ENCODE results near the gene AZGP1. TPM values are rescaled to one million over a fixed set of nuclear protein-coding genes. Genes with fewer than 3 reads are reported as not detected.
"Not testable (repeated sequence)": the region's sequence is repeated elsewhere in the genome, so short reads cannot be mapped to it uniquely, and the experiment has no call there.

Gene AZGP1
- total and polyA plus RNA-seq, 2 experiments from 2014 or later, result 52.6 to 73.6 TPM

GRCh38 chr7:99955247-99955646 lies 20.6 kb downstream of the AZGP1 start:
- Histone ChIP-seq H3K4me2 (no peak overlapping the region), H3K36me3 (replicated peaks; ENCODE audit: insufficient read depth, low read depth) (no peaks in the 10 kb centered on the region), H3K79me2 (no peaks in the 10 kb centered on the region), H3K27ac (no peak overlapping the region), H4K20me1 (ENCODE audit: insufficient read depth, poor library complexity, severe bottlenecking) (no peaks in the 10 kb centered on the region), H3K4me3 (no peak overlapping the region), H3K9me2 (replicated peaks; ENCODE audit: insufficient read depth) (no peaks in the 10 kb centered on the region), H3K27me3 (peaks cover 5% of the 10 kb centered on the region), H2AFZ (no peak overlapping the region), H3K4me1 (ENCODE audit: insufficient read depth) (no peaks in the 10 kb centered on the region), H3K9me3 (ENCODE audit: low read depth) (no peaks in the 10 kb centered on the region)
- DNase-seq (ENCODE audit: low spot score), result no peak
- WGBS (ENCODE audit: low lambda C conversion rate, missing lambda C conversion rate), result 95% methylated on average over 6 of the region's 6 CpGs
- TF ChIP-seq EZH2phosphoT487 (IDR thresholded peaks at IDR 0.05; ENCODE audit: low read depth, severe bottlenecking, unreplicated experiment), result no peak

GRCh38 chr7:99954643-99955042 lies 21.2 kb downstream of the AZGP1 start:
- not testable (repeated sequence) for H3K36me3 ChIP-seq (replicated peaks; ENCODE audit: insufficient read depth, low read depth); DNase-seq (ENCODE audit: low spot score); H3K27me3 ChIP-seq; H3K4me2 ChIP-seq; H3K27ac ChIP-seq; H2AFZ ChIP-seq; H3K4me1 ChIP-seq (ENCODE audit: insufficient read depth); H4K20me1 ChIP-seq (ENCODE audit: insufficient read depth, poor library complexity, severe bottlenecking); H3K79me2 ChIP-seq; H3K4me3 ChIP-seq; H3K9me3 ChIP-seq (ENCODE audit: low read depth); H3K9me2 ChIP-seq (replicated peaks; ENCODE audit: insufficient read depth)
- WGBS (ENCODE audit: low lambda C conversion rate, missing lambda C conversion rate), result 97% methylated on average over 7 of the region's 7 CpGs

GRCh38 chr7:99953649-99954048 lies 22.2 kb downstream of the AZGP1 start:
- TF ChIP-seq EZH2phosphoT487 (IDR thresholded peaks at IDR 0.05; ENCODE audit: low read depth, severe bottlenecking, unreplicated experiment), result no peak
- TF ChIP-seq CTCF (IDR thresholded peaks at IDR 0.05; ENCODE audit: poor library complexity), result no peak
- TF ChIP-seq EZH2 (IDR thresholded peaks at IDR 0.05; ENCODE audit: borderline replicate concordance), result no peak
- no peak for DNase-seq (ENCODE audit: low spot score)
- H3K79me2 ChIP-seq, result no peaks in the 10 kb centered on the region
- H3K9me2 ChIP-seq (replicated peaks; ENCODE audit: insufficient read depth), result no peaks in the 10 kb centered on the region
- WGBS (ENCODE audit: low lambda C conversion rate, missing lambda C conversion rate), result 87% methylated on average over 3 of the region's 3 CpGs
- H3K4me2 ChIP-seq, result no peak overlapping the region
- H3K9me3 ChIP-seq (ENCODE audit: low read depth), result no peaks in the 10 kb centered on the region
- no peaks in the 10 kb centered on the region for H4K20me1 ChIP-seq (ENCODE audit: insufficient read depth, poor library complexity, severe bottlenecking)
- no peak overlapping the region for H3K4me3 ChIP-seq
- H3K4me1 ChIP-seq (ENCODE audit: insufficient read depth), result no peaks in the 10 kb centered on the region
- peaks cover 5% of the 10 kb centered on the region for H3K27me3 ChIP-seq
- H3K36me3 ChIP-seq (replicated peaks; ENCODE audit: insufficient read depth, low read depth), result no peaks in the 10 kb centered on the region
- H3K27ac ChIP-seq, result no peak overlapping the region
- no peak overlapping the region for H2AFZ ChIP-seq

GRCh38 chr7:99952649-99953048 lies 23.2 kb downstream of the AZGP1 start:
- not testable (repeated sequence) for H3K36me3 ChIP-seq (replicated peaks; ENCODE audit: insufficient read depth, low read depth); H3K27me3 ChIP-seq; H3K9me3 ChIP-seq (ENCODE audit: low read depth); H3K4me3 ChIP-seq; H2AFZ ChIP-seq; H3K4me1 ChIP-seq (ENCODE audit: insufficient read depth); H4K20me1 ChIP-seq (ENCODE audit: insufficient read depth, poor library complexity, severe bottlenecking); H3K9me2 ChIP-seq (replicated peaks; ENCODE audit: insufficient read depth); H3K27ac ChIP-seq; H3K4me2 ChIP-seq; DNase-seq (ENCODE audit: low spot score); H3K79me2 ChIP-seq
- 95% methylated on average over 3 of the region's 4 CpGs for WGBS (ENCODE audit: low lambda C conversion rate, missing lambda C conversion rate)

GRCh38 chr7:99950819-99951218 lies 25.0 kb downstream of the AZGP1 start:
- not testable (repeated sequence) for H4K20me1 ChIP-seq (ENCODE audit: insufficient read depth, poor library complexity, severe bottlenecking); H3K36me3 ChIP-seq (replicated peaks; ENCODE audit: insufficient read depth, low read depth)
- WGBS (ENCODE audit: low lambda C conversion rate, missing lambda C conversion rate), result 90% methylated on average over 6 of the region's 6 CpGs

More at GRCh38 chr7:99950819-99951218, 25.0 kb downstream of the AZGP1 start:
- not testable (repeated sequence) for H3K4me1 ChIP-seq (ENCODE audit: insufficient read depth); H3K27me3 ChIP-seq; H3K4me2 ChIP-seq; H3K4me3 ChIP-seq; H3K27ac ChIP-seq; H3K79me2 ChIP-seq; H3K9me3 ChIP-seq (ENCODE audit: low read depth); DNase-seq (ENCODE audit: low spot score); H3K9me2 ChIP-seq (replicated peaks; ENCODE audit: insufficient read depth); H2AFZ ChIP-seq
